ENCODE data around the gene FNDC4.

DNA sequence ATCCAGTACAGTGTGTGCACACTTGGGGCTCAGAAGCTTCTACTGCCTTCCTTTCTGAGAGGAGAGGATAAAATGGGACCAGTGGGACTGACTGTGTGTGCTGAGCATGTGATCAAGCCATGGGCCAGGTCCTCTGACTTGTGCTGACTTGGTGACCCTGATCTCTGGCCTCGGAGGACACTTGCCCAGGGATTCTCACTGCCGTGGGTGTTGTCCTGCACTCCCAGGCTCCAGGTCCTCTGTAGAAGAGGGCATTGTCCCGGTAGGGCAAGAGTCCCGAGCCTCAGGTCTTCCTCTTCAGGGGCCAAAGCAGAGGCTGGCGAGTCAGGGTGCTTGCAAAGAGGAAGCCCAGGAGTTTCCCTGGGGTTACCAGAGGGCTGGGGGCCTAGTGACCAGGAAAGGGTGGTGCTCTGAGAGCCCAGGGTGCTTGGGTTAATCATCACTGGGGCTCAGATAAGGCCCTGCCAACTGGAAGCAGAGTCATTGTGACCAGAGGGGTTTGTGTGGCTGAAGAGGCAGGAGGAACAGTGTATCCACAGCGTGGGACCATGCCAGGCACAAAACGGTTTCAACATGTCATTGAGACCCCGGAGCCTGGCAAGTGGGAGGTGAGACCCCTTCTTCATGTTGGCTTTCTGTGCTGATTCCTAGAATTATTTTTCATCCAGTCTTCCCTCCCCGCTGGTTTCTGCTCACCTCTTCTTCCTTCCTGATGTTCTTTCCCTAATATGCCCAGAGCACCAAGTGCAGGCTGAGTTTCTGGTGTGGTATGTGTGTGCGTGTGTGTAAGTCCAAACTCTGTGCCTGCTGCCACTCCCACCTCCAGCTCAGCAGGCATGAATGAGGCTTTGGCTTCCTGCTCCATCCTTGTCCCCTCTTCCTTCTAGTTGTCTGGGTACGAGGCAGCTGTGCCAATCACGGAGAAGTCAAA is 1.6 kb upstream of the FNDC4 start, which contains the start of gene GCKR:
- TF ChIP-seq, protein P1, sequence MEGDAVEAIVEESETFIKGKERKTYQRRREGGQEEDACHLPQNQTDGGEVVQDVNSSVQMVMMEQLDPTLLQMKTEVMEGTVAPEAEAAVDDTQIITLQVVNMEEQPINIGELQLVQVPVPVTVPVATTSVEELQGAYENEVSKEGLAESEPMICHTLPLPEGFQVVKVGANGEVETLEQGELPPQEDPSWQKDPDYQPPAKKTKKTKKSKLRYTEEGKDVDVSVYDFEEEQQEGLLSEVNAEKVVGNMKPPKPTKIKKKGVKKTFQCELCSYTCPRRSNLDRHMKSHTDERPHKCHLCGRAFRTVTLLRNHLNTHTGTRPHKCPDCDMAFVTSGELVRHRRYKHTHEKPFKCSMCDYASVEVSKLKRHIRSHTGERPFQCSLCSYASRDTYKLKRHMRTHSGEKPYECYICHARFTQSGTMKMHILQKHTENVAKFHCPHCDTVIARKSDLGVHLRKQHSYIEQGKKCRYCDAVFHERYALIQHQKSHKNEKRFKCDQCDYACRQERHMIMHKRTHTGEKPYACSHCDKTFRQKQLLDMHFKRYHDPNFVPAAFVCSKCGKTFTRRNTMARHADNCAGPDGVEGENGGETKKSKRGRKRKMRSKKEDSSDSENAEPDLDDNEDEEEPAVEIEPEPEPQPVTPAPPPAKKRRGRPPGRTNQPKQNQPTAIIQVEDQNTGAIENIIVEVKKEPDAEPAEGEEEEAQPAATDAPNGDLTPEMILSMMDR (IDR thresholded peaks at IDR 0.05; ENCODE audit: insufficient read depth, low read depth, low read length), result no peak
- TF ChIP-seq EZH2 (IDR thresholded peaks at IDR 0.05; ENCODE audit: insufficient read depth, low read length), result no peak

Measured in astrocyte (in vitro differentiated cells and primary cell).